Stomach (tissue), 9 donors: Measurements from ENCODE around the gene CPSF4L. TPM values are rescaled to one million over a fixed set of nuclear protein-coding genes. Genes with fewer than 3 reads are reported as not detected.

Experiments used
- DNase-seq, 2 donors: peaks; one replicate each; pipeline versions ENCODE4 v3.0.0 to v3.0.0-alpha.2; 2013 to 2019
- H3K27ac ChIP-seq, 5 donors: fragments of 200-600 bp in 4 of 5; sonication (generic) in 4 of 5; one replicate each; pipeline ENCODE4 v1.5.1; 2013 to 2019; ENCODE audit warnings: mild to moderate bottlenecking in 1 of 5, moderate library complexity in 1 of 5
- H3K27me3 ChIP-seq, 3 donors: fragments of 200-600 bp; sonication (generic); one replicate each; pipeline ENCODE4 v1.5.1; 2017 to 2019; ENCODE audit warnings: mixed run types in 1 of 3
- H3K36me3 ChIP-seq, 4 donors: fragments of 200-600 bp; sonication (generic); 1 replicate in 3 of 4; 2 replicates in 1 of 4; pipeline ENCODE4 v1.5.1; 2016 to 2019
- H3K4me1 ChIP-seq, 4 donors: fragments of 200-600 bp; sonication (generic); one replicate each; pipeline ENCODE4 v1.5.1; 2016 to 2019
- H3K4me3 ChIP-seq, 4 donors: fragments of 200-600 bp; sonication (generic) in 3 of 4; one replicate each; pipeline ENCODE4 v1.5.1; 2016 to 2019; ENCODE audit warnings: mild to moderate bottlenecking in 1 of 4
- H3K9me3 ChIP-seq, 4 donors: fragments of 200-600 bp; sonication (generic); one replicate each; pipeline ENCODE4 v1.5.1; 2016 to 2019
- CTCF ChIP-seq, 7 experiments: fragments of 450-650 bp in 4 of 7; fragments of 200-600 bp in 3 of 7; sonication (generic) in 3 of 7; IDR thresholded peaks; one replicate each; pipeline ENCODE4 v1.5.1; 2016 to 2019; ENCODE audit warnings: antibody characterized with exemption in 7 of 7, control low read depth in 2 of 7, mild to moderate bottlenecking in 1 of 7
- EP300 ChIP-seq: sonication (generic); formaldehyde crosslinking; IDR thresholded peaks from one replicate; pipeline ENCODE4 v1.6.1; 2017; ENCODE audit warnings: antibody characterized with exemption
- POLR2A ChIP-seq, 4 donors: fragments of 450-650 bp; IDR thresholded peaks; one replicate each; pipeline ENCODE4 v1.6.1; 2016; ENCODE audit warnings: antibody characterized with exemption in 4 of 4, control low read depth in 2 of 4, mild to moderate bottlenecking in 1 of 4, moderate library complexity in 1 of 4
- POLR2AphosphoS5 ChIP-seq, 3 donors: sonication (generic); formaldehyde crosslinking; IDR thresholded peaks; one replicate each; pipeline ENCODE4 v1.6.1; 2016; ENCODE audit warnings: antibody characterized with exemption in 3 of 3
- WGBS, 5 donors: extraction: QIAGEN DNeasy Blood & Tissue Kit in 3 of 5; methylation state at CpG; one replicate each; pipeline versions ENCODE4 v1.1.5 to v1.1.7; 2013 to 2018; 5-methylcytosine and 5-hydroxymethylcytosine counted together
- intact Hi-C: fragments of 100-400 bp; cut with DNase I; formaldehyde crosslinking; loops from one replicate; pipeline ENCODE4 v1.15.1; 2023; ENCODE audit warnings: low total_unique reads
- polyA plus RNA-seq, 3 donors: library from polyadenylated mRNA; stranded (reverse); fragments of 200-250 nt; gene quantifications; one replicate each; pipeline ENCODE4 v1.2.3, GENCODE V29; 2013
- total RNA-seq, 5 donors: library from RNA; depleted of rRNA; stranded (reverse); fragments of >200 nt; gene quantifications; one replicate each; pipeline versions ENCODE4 v1.1.0 to v1.2.3, GENCODE V29; 2014 to 2016
- donor health status: healthy with polysubstance abuse.
- donor health status: Bipolar disorder and iron deficiency.
- donor health status: healthy.

CPSF4L gene
- total and polyA plus RNA-seq, 8 donors: not detected

- Histone ChIP-seq H3K9me3 (no peaks in the 10 kb centered on the region), H3K27ac (no peak overlapping the region), H3K36me3 (peaks cover 3 to 54% (median 50%) of the 10 kb centered on the region in 4 donors), H3K27me3 (no peaks in the 10 kb centered on the region), H3K4me3 (no peak overlapping the region), H3K4me1 (no peaks in the 10 kb centered on the region)
- no peak for DNase-seq
- TF ChIP-seq CTCF (IDR thresholded peaks at IDR 0.05): no peak
- TF ChIP-seq POLR2AphosphoS5 (IDR thresholded peaks at IDR 0.05): no peak
- no peak for TF ChIP-seq POLR2A (IDR thresholded peaks at IDR 0.05)
- TF ChIP-seq EP300: no peak
- intact Hi-C loops: no loop called here
- WGBS, 5 donors: 85 to 92% (median 91%) methylated on average over 10 of the region's 10 CpGs
Measured at GRCh38 chr17:73248532-73248931, 13.1 kb downstream of the CPSF4L start.

GRCh38 chr17:73247726-73248125 lies 14.0 kb downstream of the CPSF4L start:
- H3K4me1 ChIP-seq: no peaks in the 10 kb centered on the region
- TF ChIP-seq CTCF (IDR thresholded peaks at IDR 0.05): peak in 1 of 7 experiments; percentile 7
- TF ChIP-seq POLR2A (IDR thresholded peaks at IDR 0.05): no peak
- no peak for DNase-seq
- H3K36me3 ChIP-seq: peaks cover 3 to 62% (median 57%) of the 10 kb centered on the region in 4 donors
- intact Hi-C loops: no loop called here
- no peaks in the 10 kb centered on the region for H3K9me3 ChIP-seq
- 73 to 86% (median 78%) methylated on average over 2 of the region's 2 CpGs for WGBS, 5 donors
- no peaks in the 10 kb centered on the region for H3K27me3 ChIP-seq
- no peak overlapping the region for H3K27ac ChIP-seq
- no peak overlapping the region for H3K4me3 ChIP-seq

- no peak for TF ChIP-seq POLR2A (IDR thresholded peaks at IDR 0.05)
- TF ChIP-seq POLR2AphosphoS5 (IDR thresholded peaks at IDR 0.05): no peak
- TF ChIP-seq EP300: no peak
- no peak for TF ChIP-seq CTCF (IDR thresholded peaks at IDR 0.05)
- Histone ChIP-seq H3K9me3 (no peaks in the 10 kb centered on the region), H3K36me3 (peaks cover 6 to 78% (median 55%) of the 10 kb centered on the region in 4 donors), H3K4me3 (no peak overlapping the region), H3K27ac (no peak overlapping the region), H3K4me1 (peaks cover 0 to 39% (median 15%) of the 10 kb centered on the region in 4 donors), H3K27me3 (no peaks in the 10 kb centered on the region)
- intact Hi-C loops: no loop called here
- DNase-seq: no peak
- WGBS, 5 donors: 69 to 76% (median 74%) methylated on average over 2 of the region's 2 CpGs
Measured at GRCh38 chr17:73240561-73240960, 21.1 kb downstream of the CPSF4L start.

GRCh38 chr17:73237714-73238113 lies 24.0 kb downstream of the CPSF4L start:
- TF ChIP-seq CTCF (IDR thresholded peaks at IDR 0.05) (no peak), EP300 (no peak), POLR2AphosphoS5 (IDR thresholded peaks at IDR 0.05) (no peak), POLR2A (IDR thresholded peaks at IDR 0.05) (no peak)
- peaks cover 8 to 60% (median 36%) of the 10 kb centered on the region in 4 donors for H3K36me3 ChIP-seq
- H3K27ac ChIP-seq: no peak overlapping the region
- intact Hi-C loops: no loop called here
- H3K27me3 ChIP-seq: no peaks in the 10 kb centered on the region
- H3K4me3 ChIP-seq: peak overlapping the region in 1 of 4 donors; percentile 3
- peaks cover 0 to 54% (median 30%) of the 10 kb centered on the region in 4 donors for H3K4me1 ChIP-seq
- WGBS, 5 donors: 69 to 73% (median 69%) methylated on average over 6 of the region's 6 CpGs
- no peaks in the 10 kb centered on the region for H3K9me3 ChIP-seq
- no peak for DNase-seq
